Sigmoid colon (tissue), 4 donors: ENCODE measurements around the gene SPTBN4.

Experiments
- EP300 ChIP-seq, 4 donors: sonication (generic); formaldehyde crosslinking; IDR thresholded peaks; one replicate each; pipeline ENCODE4 v1.6.1; 2017; ENCODE audit warnings: antibody characterized with exemption in 4 of 4
- TF ChIP-seq, protein P1 (sequence below), 4 experiments: fragments of 450-650 bp in 3 of 4; fragments of 200-600 bp in 1 of 4; IDR thresholded peaks; one replicate each; pipeline ENCODE4 v1.5.1; 2016 to 2019; ENCODE audit warnings: antibody characterized with exemption in 4 of 4, mild to moderate bottlenecking in 3 of 4, moderate library complexity in 2 of 4

- TF ChIP-seq, protein P1, sequence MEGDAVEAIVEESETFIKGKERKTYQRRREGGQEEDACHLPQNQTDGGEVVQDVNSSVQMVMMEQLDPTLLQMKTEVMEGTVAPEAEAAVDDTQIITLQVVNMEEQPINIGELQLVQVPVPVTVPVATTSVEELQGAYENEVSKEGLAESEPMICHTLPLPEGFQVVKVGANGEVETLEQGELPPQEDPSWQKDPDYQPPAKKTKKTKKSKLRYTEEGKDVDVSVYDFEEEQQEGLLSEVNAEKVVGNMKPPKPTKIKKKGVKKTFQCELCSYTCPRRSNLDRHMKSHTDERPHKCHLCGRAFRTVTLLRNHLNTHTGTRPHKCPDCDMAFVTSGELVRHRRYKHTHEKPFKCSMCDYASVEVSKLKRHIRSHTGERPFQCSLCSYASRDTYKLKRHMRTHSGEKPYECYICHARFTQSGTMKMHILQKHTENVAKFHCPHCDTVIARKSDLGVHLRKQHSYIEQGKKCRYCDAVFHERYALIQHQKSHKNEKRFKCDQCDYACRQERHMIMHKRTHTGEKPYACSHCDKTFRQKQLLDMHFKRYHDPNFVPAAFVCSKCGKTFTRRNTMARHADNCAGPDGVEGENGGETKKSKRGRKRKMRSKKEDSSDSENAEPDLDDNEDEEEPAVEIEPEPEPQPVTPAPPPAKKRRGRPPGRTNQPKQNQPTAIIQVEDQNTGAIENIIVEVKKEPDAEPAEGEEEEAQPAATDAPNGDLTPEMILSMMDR (IDR thresholded peaks at IDR 0.05), result no peak
- TF ChIP-seq EP300 (IDR thresholded peaks at IDR 0.05), result no peak
These were observed 2.2 kb downstream of the SPTBN4 start for GRCh38 chr19:40469011-40469410.
